Stimulated activated CD8-positive, alpha-beta memory T cell treated with anti-CD3 and anti-CD28 coated beads, Interleukin-15, amount 100 ng/mL, for 48 hours (primary cell): ENCODE results near the gene CCDC40.

Source experiments
- DNase-seq, 2 donors: peaks; one replicate each; pipeline ENCODE4 v3.0.0-alpha.2; 2020; ENCODE audit warnings: low read depth in 2 of 2

Gene CCDC40

DNA sequence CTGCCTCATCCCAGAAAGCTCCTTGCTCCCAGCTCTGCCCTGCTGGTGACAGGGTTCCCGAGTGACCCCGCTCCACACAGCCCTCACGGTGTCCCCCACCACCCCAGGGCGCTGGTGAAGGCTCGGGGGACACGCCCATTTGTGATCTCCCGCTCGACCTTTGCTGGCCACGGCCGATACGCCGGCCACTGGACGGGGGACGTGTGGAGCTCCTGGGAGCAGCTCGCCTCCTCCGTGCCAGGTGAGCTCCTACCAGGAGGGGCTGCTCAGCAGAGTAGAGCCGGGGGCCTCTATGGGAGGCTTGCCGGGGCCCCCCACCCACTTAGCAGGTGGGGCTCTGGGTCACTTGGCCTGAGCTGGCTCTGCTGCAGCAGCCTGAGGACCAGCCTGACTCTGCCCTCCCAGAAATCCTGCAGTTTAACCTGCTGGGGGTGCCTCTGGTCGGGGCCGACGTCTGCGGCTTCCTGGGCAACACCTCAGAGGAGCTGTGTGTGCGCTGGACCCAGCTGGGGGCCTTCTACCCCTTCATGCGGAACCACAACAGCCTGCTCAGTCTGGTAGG is 76.1 kb downstream of the CCDC40 start:
- DNase-seq, result no peak

DNA sequence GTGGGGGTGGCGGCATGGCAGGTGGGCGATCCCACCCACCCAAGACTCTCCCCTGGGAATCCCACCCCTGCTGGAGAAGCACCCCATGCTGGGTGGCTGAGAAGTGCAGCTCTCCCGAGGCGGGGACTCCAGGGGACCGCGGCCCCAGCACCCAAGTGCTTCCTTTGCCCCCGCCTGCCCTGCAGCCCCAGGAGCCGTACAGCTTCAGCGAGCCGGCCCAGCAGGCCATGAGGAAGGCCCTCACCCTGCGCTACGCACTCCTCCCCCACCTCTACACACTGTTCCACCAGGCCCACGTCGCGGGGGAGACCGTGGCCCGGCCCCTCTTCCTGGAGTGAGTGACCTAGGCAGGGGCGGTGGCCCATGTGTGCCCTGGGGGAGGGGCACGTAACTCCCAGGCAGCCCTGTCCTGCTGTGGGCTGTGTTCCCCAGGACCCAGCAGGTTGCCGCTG is 76.6 kb downstream of the CCDC40 start:
- no peak for DNase-seq

DNA sequence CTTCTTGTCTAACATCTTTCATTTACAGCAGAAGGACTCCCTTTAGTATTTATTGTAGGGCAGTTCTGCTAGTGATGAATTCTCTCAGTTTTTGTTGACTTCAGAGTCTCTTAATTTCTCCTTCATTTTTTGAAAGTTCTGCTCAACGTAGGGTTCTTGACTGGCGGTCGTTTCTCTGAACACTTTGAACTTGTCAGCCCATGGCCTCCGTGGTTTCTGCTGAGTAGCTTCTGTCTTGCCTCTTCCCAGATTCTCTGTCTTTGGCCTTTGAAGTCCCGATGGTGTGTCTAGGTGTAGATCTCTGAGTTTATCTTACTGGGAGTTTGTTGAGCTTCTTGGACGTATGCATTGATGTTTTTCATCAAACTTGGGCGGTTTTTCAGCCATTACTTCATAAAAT is 78.3 kb downstream of the CCDC40 start:
- no peak for DNase-seq

DNA sequence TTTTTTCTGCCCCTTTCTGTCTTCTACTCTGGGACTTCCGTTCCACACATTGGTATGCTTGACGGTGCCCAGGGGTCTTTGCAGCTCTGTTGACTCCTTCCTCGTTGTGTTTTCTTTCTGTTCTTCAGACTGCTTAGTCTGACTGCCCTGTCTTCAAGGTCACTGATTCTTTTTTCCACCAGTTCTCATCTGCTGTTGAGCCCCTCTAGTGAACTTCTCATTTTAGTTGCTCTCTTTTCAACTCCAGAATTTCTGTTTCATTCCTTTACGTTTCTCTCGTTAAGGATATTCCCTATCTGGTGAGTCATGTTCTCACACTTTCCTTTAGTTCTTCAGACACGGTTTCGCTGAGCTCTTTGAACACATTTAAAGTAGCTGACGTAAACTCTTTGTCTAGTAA is 78.7 kb downstream of the CCDC40 start:
- DNase-seq, result no peak

DNA sequence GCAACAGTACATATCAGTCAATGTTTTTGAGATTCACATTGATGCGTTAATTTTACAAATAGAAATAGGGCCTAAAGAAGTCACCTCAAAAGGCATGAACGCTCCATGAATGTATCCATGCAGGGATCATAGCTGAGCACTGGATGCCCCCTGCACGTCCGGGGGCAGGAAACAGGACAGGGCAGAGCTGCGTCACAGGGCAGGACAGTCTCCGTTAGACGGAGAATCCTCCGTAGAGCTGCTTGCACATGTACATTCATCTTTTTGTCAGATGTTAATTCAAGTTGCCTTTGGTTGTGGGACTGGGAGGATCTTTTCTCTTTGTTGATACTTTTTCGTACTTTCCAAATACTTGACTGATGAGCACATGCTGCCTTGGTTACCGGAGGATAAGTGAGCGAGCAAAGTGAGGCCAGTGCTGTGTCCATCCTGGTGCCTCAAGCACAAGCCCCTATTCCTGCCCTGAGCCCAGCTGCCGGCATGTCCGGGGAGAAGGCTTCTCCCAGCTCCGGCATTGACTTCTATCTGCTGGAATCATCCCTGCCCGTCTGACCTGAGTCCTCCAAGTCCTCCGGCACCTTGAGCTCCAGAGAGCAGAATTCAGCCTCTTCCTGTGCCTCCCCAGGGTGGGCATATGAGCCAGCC is 80.0 kb downstream of the CCDC40 start:
- no peak for DNase-seq

DNA sequence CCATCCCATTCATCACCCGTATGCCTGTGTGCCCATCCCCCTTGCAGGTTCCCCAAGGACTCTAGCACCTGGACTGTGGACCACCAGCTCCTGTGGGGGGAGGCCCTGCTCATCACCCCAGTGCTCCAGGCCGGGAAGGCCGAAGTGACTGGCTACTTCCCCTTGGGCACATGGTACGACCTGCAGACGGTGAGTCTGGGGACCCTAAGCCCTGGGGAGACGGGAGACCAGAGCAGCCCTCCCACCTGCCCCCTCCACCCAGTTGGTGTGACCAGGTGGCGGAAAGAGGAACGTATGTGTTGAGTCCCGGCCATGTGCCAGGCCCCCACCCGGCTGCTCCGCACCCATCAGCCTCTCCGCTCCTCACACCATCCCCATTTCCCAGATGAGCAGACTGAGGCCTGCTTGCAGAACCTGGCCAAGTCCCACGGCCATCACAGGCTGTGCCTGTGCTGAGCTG is 80.5 kb downstream of the CCDC40 start:
- DNase-seq, result no peak

DNA sequence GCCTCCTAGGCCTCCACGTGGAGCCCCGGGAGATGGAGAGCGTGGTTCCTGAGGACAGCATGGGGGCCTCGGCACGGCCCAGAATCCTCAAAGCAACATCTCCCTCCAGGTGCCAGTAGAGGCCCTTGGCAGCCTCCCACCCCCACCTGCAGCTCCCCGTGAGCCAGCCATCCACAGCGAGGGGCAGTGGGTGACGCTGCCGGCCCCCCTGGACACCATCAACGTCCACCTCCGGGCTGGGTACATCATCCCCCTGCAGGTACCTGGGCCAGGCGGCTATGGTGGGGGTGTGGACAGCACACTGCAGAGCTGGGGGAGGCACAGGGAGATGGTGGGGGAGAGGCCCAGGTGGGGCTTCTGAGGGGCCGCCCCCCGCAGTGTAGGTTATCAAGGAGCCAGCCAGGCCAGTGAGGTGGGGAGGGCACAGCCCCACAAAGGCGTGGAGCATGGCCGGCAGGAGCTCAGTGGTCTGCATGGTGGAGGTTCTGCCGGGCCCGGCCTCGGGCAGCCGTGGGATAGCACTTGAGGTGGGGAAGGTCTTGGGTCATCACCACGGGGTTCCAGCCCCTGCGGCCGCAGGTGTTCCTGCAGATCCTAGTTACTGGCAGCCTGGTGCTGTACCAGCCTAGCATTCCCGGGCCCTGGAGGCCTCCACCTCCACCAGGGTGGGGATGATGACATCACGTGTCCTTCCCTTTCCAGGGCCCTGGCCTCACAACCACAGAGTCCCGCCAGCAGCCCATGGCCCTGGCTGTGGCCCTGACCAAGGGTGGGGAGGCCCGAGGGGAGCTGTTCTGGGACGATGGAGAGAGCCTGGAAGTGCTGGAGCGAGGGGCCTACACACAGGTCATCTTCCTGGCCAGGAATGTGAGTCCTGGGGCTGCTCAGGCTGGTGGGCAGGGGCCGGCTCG is 81.3 kb downstream of the CCDC40 start:
- no peak for DNase-seq

DNA sequence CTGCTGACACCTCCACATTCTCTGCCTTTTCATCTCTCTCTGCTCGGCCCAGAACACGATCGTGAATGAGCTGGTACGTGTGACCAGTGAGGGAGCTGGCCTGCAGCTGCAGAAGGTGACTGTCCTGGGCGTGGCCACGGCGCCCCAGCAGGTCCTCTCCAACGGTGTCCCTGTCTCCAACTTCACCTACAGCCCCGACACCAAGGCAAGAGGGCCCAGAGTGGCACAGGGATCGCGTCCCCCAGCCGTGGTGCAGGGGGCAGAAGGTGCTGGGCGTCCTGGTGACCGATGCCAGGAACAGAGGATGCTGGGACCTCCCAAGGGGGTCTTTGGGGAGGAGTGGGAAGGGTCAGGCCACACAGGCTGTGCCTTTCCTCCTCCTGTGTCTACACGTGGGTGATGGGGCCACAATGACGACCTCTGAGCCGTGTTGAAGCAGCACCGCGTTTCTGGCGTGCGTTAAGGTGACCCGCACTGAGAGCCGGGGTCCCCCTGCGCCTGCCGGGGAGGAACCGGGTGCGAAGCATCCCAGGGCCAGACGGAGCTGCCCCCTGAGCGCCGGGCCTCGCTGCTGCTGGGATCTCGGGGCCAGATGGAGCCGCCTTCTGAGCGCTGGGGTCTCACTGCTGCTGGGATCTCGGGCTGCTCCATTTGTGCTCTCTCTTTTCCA is 82.3 kb downstream of the CCDC40 start:
- DNase-seq, result no peak

DNA sequence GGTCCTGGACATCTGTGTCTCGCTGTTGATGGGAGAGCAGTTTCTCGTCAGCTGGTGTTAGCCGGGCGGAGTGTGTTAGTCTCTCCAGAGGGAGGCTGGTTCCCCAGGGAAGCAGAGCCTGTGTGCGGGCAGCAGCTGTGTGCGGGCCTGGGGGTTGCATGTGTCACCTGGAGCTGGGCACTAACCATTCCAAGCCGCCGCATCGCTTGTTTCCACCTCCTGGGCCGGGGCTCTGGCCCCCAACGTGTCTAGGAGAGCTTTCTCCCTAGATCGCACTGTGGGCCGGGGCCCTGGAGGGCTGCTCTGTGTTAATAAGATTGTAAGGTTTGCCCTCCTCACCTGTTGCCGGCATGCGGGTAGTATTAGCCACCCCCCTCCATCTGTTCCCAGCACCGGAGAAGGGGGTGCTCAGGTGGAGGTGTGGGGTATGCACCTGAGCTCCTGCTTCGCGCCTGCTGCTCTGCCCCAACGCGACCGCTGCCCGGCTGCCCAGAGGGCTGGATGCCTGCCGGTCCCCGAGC is 82.9 kb downstream of the CCDC40 start:
- DNase-seq, result no peak

DNA sequence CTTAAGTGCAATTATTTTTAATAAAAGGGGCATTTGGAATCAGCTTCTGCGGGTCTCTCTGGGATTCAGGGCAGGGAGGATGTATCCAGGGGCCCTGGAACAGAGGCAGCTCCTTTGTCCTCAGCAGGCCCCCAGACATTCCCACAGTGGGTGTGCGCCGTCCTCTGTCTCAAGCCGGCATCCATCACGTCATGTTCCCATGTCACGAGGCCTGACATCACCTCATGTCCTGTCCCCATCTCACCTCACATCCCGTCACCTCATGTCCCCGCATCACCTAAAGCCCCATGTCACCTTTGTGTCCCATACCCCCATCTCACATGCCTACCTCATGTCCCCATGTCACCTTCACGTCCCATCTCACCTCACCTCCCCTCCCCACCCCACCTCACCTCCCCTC is 83.4 kb downstream of the CCDC40 start:
- no peak for DNase-seq

DNA sequence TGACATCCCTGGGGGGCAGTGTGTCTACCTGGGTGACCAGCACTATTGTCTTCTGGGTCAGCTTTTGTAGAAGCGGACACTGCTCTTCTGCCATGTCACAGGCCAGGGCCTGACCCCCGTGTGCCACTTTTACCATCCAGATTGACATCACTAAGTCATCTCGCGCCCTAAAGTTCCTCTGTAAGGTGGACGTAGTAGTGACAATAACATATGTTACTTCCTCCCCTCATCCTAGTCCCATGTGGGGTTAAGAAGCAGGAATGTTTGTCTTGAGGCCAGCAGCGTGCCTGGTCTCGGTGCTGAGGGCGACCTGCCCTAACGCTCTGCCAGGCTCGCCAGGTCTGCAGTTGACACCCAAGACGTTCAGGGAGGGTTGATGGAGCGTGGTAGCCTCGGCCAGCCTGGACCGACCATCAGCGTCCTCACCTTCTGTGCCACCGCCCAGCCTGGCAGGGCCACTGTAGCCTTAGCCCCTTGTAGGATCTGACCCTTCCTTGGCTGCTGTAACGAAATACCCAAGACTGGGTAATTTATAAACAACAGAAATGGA is 85.7 kb downstream of the CCDC40 start:
- no peak for DNase-seq

DNA sequence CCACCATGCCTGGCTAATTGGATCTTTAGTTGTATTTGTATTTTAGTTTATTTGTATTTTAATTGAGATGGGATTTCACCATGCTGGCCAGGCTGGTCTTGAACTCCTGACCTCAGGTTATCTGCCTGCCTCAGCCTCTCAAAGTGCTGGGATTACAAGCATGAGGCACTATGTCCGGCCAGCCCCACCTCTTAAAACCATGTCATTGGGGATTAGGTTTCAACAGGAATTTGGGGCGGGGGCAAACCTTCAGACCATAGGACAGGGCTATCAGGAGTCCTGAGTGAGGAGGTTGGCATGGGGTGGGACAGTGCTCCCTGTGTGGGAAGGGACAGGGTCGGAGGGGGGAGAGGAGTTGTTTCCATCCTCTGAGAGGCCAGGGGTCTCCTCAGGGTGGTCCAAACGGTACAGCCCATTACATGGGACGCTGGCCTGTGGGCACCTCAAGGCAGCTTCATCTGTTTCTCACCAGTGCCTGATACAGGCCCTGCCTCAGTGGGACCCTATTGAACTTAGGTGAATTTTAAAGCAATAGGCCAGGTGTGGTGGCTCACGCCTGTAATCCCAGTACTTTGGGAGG is 86.6 kb downstream of the CCDC40 start:
- DNase-seq, result no peak

DNA sequence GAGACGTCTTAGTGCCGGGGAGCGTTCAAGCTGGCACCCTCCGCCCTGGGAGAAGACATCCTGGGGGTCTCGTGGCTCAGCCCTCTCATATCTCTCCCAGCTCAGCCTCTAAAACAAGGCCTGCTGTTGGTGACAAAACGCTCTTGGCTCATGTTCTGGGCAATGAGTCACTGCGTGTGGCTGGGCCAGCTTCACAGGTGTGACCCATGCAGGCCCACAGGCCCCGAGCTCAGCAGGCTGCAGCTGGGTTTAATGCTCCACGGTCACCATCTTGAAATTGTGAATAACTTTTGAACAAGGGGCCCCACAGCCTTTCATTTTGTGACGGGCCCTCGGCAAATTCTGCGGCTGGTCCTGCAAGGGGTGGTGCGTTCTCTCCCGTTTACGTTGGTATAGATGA is 87.3 kb downstream of the CCDC40 start:
- DNase-seq, result no peak

DNA sequence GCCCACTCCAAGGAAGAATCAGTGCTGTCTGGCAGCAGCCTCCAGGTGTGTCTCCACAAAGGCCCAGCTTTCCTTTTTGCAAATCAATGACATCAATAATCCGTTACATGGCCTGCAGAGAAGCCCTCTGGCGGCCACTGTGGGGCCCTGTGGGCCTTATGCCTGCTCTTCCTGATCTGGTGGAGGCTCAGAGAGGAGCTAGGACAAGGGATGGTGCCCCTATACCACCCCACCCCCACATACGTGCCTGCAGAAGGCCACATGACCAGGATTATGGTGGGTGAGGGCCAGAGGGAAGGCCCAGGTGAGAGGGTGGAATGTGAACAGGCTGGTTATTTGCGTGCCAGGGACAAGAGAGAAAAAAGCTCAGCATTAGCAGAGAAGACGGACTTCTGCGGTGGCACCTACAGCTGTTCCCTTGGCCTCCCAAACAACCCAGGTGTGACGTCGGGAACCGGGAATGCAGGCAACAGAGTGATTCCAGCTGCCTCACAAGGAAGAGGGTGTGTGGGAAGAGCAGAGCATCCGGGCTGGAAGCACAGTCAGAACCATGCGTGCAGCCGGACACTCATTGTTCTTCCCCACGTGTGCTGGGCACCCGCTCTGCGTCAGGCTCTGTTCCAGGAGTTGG is 88.0 kb downstream of the CCDC40 start:
- DNase-seq, result no peak

DNA sequence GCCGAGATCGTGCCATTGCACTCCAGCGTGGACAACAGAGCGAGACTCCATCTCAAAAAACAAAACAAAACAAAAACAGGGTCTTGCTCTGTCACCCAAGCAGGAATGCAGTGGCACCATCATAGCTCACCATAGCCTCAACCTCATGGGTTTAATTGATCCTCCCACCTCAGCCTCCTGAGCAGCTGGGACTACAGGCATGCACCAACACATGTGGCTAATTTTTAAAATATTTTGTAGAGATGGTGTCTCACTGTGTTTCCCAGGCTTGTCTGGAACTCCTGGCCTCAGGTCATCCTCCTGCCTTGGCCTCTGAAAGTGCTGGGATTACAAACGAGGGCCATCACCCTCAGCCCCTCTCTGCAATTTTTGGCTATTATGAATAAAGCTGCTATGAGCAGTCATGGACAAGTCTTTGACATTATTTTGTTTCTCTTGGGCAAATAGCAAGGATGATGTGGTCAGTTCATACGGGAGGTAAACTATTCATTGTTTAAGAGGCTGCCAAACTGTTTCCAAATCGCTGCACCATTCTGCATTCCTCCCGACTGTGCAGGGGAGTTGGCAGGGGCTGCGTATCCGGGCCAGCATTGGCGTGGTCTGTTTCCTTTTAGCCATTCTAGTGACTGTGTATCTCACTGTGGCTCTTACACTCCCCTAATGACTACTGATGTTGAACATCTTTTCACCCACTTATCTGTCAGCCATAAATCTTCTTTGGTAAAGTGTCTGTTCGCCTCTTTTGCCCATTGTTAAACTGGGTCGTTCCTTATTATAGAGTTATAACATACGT is 89.4 kb downstream of the CCDC40 start:
- DNase-seq, result no peak

DNA sequence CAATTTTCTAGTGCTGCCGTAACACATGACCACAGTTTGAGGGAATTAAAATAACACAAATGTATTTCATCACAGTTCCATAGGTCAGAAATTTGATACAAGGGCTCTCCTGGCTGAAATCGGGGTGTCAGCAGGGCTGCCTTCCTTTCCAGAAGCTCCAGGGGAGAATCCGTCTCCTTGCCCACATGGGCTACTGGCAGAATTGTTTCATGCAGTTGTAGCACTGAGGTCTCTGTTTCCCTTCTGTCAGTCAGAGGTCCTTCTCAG is 89.9 kb downstream of the CCDC40 start:
- DNase-seq, result no peak

DNA sequence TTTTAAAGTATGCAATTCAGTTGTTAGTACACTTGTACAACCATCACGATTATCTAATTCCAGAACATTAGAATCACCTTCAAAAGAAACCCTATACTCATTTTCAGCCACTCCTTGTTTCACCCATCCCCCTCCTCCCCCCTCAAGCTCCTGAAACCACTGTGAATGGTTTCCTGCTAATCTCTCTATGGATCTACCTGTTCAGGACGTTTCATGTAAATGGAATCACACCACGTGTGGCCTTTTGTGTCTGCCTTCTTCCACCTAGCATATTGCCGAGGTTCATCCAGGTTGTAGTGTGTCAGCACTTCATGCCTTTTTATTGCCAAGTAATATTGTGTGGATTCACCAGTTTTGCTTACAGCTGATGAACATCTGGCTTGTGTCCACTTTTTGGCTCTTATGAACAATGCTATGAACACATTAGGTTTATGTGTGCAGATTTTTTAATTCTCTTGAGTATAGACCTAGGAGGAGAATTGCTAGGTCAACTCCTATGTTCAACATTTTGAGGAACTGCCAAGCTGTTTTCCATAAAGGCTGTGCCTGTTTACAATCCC is 92.6 kb downstream of the CCDC40 start:
- no peak for DNase-seq

DNA sequence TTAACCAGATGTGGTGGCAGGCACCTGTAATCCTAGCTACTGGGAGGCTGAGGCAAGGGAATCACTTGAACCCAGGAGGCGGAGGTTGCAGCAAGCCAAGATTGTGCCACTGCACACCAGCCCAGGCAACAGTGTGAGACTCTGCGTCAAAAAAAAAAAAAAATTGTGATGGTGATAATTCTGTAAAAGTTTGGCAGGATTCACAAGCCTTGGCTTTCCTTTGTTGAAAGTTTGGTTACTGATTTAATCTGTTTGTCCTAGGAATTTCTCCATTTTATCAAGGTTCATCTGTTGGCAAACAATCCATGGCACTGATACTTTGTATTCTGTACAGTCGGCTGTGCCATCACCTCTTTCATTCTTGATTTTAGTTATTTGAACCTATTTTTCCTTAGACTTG is 94.5 kb downstream of the CCDC40 start:
- no peak for DNase-seq

DNA sequence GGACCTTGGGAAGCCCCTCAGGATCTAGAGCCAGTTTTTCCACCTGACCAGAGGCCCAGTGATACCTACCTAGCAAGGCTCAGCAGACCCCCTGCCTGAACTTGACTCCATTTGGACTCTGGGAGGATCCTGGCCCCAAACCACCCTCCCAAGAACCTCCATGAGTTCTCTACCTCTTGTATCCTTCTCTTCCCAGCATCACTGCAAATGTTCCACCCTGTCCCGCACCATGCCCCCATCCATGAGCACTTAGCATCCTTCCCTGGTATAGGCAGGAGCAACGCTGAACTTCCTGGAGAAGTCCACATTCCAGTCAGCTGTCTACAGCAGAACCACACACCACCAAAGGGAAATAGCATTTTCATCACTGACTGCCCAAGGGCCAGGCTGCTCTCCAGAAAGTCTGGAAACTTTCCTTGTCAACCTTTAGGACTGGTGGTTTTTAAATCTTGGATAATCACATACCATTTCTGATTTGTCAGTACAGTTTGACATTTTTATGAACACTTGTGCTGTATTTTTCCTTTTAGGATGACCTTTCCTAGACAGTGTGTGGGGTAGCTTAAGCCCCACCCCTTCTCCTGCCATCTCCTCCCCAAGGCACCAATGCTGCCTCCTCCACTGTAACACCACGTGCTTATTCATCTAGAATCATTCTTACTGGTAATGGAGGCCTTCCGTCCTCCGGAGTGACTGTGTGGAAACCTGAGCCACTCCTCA is 96.6 kb downstream of the CCDC40 start:
- no peak for DNase-seq

DNA sequence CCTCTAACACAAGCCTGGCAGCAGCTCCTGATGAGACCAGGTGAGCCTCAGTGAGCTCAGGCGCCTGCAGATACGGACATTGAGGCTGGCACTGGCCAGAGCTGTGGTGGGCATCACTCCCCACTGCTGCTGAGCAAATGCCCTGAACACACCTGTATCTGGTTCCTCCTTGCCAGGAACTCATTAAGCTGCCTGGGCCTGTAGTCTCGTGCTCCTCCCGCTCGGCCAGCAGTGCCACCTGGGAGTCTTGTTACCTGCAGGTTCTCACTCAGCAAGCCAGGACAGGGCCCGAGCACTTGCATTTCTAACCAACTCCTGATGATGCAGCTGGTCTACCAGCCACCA is 97.2 kb downstream of the CCDC40 start:
- DNase-seq, result no peak
